Breast epithelium (tissue), 4 donors: ENCODE measurements around the gene SGPL1. TPM values are rescaled to one million over a fixed set of nuclear protein-coding genes. Genes with fewer than 3 reads are reported as not detected.
A peak's percentile ranks its signal among the peaks of the same experiment; 100 is the strongest.

Source experiments
- DNase-seq, 2 donors: peaks; one replicate each; pipeline ENCODE4 v3.0.0-alpha.2; 2019; ENCODE audit warnings: low spot score in 2 of 2
- H3K27ac ChIP-seq, 2 donors: fragments of 200-600 bp; sonication (generic) in 1 of 2; one replicate each; pipeline ENCODE4 v1.5.1; 2016 to 2019; ENCODE audit warnings: mild to moderate bottlenecking in 1 of 2
- H3K27me3 ChIP-seq, 2 donors: fragments of 200-600 bp; sonication (generic) in 1 of 2; one replicate each; pipeline versions ENCODE4 v1.5.1 to v1.6.0; 2017 to 2019; ENCODE audit warnings: control low read depth in 1 of 2, mild to moderate bottlenecking in 1 of 2
- H3K36me3 ChIP-seq: fragments of 200-600 bp; one replicate; pipeline ENCODE4 v1.5.1; 2019
- H3K4me1 ChIP-seq, 2 donors: fragments of 200-600 bp; sonication (generic); one replicate each; pipeline ENCODE4 v1.5.1; 2016 to 2019; ENCODE audit warnings: control low read depth in 1 of 2
- H3K4me3 ChIP-seq, 3 donors: fragments of 200-600 bp; sonication (generic); 1 replicate in 2 of 3; 2 replicates in 1 of 3; pipeline ENCODE4 v1.5.1; 2016 to 2019; ENCODE audit warnings: mild to moderate bottlenecking in 3 of 3, moderate library complexity in 2 of 3
- H3K9me3 ChIP-seq, 2 donors: fragments of 200-600 bp; sonication (generic) in 1 of 2; one replicate each; pipeline ENCODE4 v1.5.1; 2016 to 2019; ENCODE audit warnings: control low read depth in 1 of 2
- POLR2A ChIP-seq: fragments of 450-650 bp; IDR thresholded peaks from one replicate; pipeline ENCODE4 v1.6.1; 2016; ENCODE audit warnings: antibody characterized with exemption, mild to moderate bottlenecking, moderate library complexity
- POLR2AphosphoS5 ChIP-seq, 3 donors: sonication (generic); formaldehyde crosslinking; IDR thresholded peaks; one replicate each; pipeline ENCODE4 v1.6.1; 2017; ENCODE audit warnings: antibody characterized with exemption in 3 of 3
- intact Hi-C: fragments of 100-400 bp; cut with DNase I; formaldehyde crosslinking; loops from one replicate; pipeline ENCODE4 v1.15.1; 2023; ENCODE audit warnings: low total_unique reads
- total RNA-seq, 3 donors: library from RNA; depleted of rRNA; stranded (reverse); fragments of >200 nt; gene quantifications; one replicate each; pipeline ENCODE4 v1.1.0, GENCODE V29; 2016
- TF ChIP-seq, protein P1 (sequence below), 3 donors: fragments of 450-650 bp; IDR thresholded peaks; one replicate each; pipeline ENCODE4 v1.5.1; 2016 to 2017; ENCODE audit warnings: antibody characterized with exemption in 3 of 3, mild to moderate bottlenecking in 3 of 3, moderate library complexity in 3 of 3

SGPL1 gene
- total RNA-seq, 3 donors from 2014 or later: 31.0 to 52.2 (median 36.4) TPM

DNA sequence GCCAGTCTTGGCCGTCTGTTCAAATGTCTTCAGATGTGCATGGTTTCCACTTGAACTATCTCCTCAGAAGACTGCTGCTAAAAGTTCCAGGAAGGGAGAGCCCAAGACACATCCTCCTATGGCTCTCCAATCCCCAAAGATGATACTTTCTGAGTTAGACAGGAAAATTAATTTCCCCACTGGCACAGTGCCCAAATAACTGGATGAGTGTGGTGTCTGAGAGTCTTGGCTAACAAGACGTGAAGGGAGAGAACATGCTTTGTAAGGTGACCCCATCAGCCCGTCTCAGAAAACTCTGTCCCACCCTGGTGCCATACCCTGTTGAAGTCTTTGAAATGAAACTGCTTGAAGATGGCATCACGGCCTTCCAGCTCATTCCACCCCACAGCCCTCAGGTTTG lies 69.7 kb downstream of the SGPL1 start:
- Histone ChIP-seq H3K27me3 (no peaks in the 10 kb centered on the region), H3K4me1 (peaks cover 0 to 10% of the 10 kb centered on the region in 2 donors), H3K4me3 (no peak overlapping the region), H3K27ac (peak overlapping the region; percentile 90 to 97), H3K9me3 (no peaks in the 10 kb centered on the region), H3K36me3 (no peaks in the 10 kb centered on the region)
- TF ChIP-seq, protein P1, sequence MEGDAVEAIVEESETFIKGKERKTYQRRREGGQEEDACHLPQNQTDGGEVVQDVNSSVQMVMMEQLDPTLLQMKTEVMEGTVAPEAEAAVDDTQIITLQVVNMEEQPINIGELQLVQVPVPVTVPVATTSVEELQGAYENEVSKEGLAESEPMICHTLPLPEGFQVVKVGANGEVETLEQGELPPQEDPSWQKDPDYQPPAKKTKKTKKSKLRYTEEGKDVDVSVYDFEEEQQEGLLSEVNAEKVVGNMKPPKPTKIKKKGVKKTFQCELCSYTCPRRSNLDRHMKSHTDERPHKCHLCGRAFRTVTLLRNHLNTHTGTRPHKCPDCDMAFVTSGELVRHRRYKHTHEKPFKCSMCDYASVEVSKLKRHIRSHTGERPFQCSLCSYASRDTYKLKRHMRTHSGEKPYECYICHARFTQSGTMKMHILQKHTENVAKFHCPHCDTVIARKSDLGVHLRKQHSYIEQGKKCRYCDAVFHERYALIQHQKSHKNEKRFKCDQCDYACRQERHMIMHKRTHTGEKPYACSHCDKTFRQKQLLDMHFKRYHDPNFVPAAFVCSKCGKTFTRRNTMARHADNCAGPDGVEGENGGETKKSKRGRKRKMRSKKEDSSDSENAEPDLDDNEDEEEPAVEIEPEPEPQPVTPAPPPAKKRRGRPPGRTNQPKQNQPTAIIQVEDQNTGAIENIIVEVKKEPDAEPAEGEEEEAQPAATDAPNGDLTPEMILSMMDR (IDR thresholded peaks at IDR 0.05): no peak
- no peak for TF ChIP-seq POLR2A
- no peak for TF ChIP-seq POLR2AphosphoS5 (IDR thresholded peaks at IDR 0.05)
- no peak for DNase-seq
- intact Hi-C loops: loop anchor here (10.0 kb wide), 1 partner anchor 71 kb away; the partner anchor contains the start of gene SGPL1

DNA sequence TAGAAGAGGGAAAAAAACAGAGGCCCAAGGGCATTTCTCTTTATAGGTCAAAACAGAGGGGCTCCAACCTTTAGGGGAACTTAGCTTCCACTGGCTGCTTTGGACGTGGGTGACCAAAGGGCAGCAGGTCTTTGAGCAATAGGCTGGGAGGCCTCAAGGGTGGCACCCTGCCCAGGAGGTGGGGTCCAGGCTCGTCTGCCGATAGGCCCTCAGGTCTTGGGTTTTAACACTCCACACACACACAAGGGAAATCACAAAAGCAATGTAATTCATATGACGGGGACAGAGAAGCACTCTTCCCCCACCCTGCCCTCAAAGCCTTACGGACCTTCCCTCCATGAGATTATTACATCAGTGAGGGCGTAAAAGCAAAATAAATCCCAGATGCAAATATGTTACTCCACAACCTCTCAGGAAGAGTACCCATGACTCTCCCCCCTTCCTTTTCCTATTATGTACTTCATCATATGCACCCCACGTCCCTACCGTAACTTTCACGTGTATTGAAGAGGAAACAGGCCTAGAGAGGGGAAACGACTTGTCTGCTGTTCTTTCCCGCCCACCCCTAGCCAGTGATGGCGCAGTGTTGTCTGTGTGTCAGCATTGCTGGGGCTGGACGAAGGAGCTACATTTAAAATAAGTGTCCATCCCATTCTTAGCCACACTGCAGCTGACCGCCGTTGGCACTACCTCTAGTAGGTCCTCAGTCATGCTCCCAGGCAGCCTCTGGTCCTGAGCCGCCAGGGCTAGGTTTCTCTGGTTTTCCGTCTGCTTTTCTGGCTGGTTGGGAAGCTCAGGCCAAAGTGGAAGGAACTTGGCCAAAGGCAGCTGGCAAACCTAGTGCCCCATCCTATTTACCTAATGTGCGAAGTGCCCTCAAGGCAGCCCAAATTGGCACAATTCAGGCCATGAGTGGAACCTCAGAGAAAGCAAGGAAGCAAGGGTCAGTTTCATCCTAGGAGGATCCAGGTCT lies 70.5 kb downstream of the SGPL1 start:
- H3K36me3 ChIP-seq: no peaks in the 10 kb centered on the region
- H3K4me3 ChIP-seq: no peak overlapping the region
- intact Hi-C loops: loop anchor here (10.0 kb wide), 1 partner anchor 71 kb away; the partner anchor contains the start of gene SGPL1
- H3K9me3 ChIP-seq: no peaks in the 10 kb centered on the region
- DNase-seq: peak in 1 of 2 donors; percentile 29
- TF ChIP-seq, protein P1 (IDR thresholded peaks at IDR 0.05): no peak
- TF ChIP-seq POLR2A (no peak), POLR2AphosphoS5 (IDR thresholded peaks at IDR 0.05) (no peak)
- H3K4me1 ChIP-seq: peaks cover 0 to 10% of the 10 kb centered on the region in 2 donors
- peak overlapping the region; percentile 90 to 97 for H3K27ac ChIP-seq
- H3K27me3 ChIP-seq: no peaks in the 10 kb centered on the region

DNA sequence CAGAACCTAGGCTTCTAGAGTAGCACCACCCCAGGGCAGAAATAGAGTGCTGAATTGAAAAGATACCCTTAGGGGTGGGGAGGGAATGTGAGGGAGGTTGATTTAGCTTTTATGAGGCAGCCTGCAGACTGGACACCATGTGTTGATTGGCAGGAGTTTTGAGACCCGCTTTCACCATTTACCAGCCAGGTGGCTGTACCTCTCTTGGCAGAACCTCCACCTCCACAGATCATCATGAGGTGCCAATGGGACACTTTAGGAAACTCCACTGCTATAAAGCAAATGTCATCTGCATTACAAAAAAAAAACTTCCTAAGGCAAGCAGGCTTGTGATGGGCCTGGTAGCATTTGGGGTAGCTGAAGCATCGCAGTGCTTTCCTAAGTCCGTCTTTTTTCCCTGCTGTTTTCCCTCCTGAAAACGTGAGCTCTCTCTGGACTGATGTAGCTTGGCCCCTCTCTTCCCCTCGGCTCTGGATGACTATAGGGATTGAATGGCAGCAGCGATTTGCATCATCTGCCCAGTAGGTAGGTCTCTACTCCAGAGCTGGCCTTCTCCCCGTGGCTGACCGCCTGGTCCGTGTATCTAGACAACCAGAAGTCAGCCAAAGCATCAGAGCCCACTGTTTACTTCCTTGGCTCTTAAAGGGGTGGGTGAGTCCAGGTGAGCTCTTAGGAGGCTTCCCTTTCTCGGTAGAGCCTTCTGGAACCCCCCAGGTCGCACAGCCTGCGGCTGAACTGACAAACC lies 71.3 kb downstream of the SGPL1 start:
- Histone ChIP-seq H3K4me3 (peak overlapping the region; percentile 66 to 92 (median 75)), H3K27ac (peak overlapping the region; percentile 90 to 97), H3K36me3 (no peaks in the 10 kb centered on the region), H3K4me1 (peaks cover 0 to 10% of the 10 kb centered on the region in 2 donors), H3K9me3 (no peaks in the 10 kb centered on the region), H3K27me3 (no peaks in the 10 kb centered on the region)
- intact Hi-C loops: loop anchor here (10.0 kb wide), 1 partner anchor 72 kb away; the partner anchor contains the start of gene SGPL1
- DNase-seq: no peak
- TF ChIP-seq POLR2A: no peak
- TF ChIP-seq, protein P1 (IDR thresholded peaks at IDR 0.05): no peak
- no peak for TF ChIP-seq POLR2AphosphoS5 (IDR thresholded peaks at IDR 0.05)

DNA sequence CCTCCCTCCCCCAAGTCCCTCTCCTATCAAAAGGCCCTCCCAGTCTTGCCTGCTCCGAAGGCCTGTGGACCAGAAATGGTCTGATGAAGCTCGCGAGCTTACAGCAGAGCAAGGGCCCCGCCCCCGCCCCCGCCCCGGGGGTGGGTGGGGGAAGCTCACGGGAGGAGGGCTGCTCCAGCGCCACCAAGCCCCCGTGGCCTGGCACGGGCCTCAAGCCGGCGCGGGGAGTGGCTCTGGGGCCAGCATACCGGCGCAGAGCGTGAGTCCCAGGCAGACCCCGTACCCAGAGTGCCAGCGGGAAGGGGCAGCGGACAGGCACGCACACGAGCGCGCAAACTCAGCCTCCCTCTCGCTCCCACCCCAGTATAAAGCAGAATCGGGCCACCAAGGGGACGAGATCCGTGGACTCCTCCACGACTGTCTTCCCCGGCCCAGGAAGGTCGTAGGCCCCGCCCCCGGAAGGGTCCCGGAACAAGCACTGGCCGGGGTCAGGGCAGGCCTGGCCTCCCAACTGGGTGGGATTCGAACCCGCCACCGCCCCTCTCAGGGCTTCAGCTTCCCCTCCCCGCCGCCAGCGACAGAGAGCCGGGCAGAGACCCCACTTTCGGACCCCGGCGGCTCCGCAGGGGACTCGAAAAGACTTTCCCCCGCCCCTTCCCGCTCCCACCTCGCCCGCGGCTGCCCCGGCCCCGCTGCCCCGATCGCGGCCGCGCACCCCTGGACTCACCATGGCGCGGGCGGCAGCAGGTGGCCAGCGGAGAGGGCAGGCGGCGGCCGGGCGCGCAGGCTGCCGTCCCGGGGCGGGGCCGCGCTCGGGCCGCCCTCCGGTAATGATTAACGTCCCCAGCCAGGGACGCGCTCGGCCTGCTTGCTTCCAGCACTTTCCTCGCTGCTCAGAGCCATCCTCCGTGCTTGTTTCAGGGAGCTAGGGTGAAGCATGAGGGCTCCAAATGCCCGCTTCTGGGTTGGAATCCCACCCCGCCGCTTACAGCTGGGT lies 72.4 kb downstream of the SGPL1 start, which contains the start of gene PCBD1:
PCBD1 (minus strand) TSS at position 762 of the 997 bp plus-strand sequence; CDS start at position 730, 32 bp downstream.
- TF ChIP-seq POLR2AphosphoS5 (IDR thresholded peaks at IDR 0.05) (peak in 2 of 3 donors; percentile 24 to 47), POLR2A (no peak)
- TF ChIP-seq, protein P1 (IDR thresholded peaks at IDR 0.05): no peak
- no peaks in the 10 kb centered on the region for H3K27me3 ChIP-seq
- no peaks in the 10 kb centered on the region for H3K9me3 ChIP-seq
- H3K27ac ChIP-seq: peak within 1 kb of the TSS; percentile 90 to 97
- peak within 1 kb of the TSS; percentile 66 to 92 (median 75) for H3K4me3 ChIP-seq
- H3K4me1 ChIP-seq: peaks cover 0 to 10% of the 10 kb centered on the region in 2 donors
- H3K36me3 ChIP-seq: no peaks in the 10 kb centered on the region
- intact Hi-C loops: loop anchor here (10.0 kb wide), 1 partner anchor 73 kb away; the partner anchor contains the start of gene SGPL1
- DNase-seq: peak in 1 of 2 donors; percentile 34
